ENCODE results near the gene JAML. TPM values are rescaled to one million over a fixed set of nuclear protein-coding genes. Genes with fewer than 3 reads are reported as not detected.

Gene JAML
- total RNA-seq, 3 donors from 2014 or later = 7.5 to 15.0 (median 7.7) TPM

GRCh38 chr11:118152020-118152551 is 72.7 kb downstream of the JAML start:
- ATAC-seq (no peak), DNase-seq (no peak)
- no peak overlapping the region for H3K4me3 ChIP-seq

GRCh38 chr11:118151431-118151830 is 73.4 kb downstream of the JAML start:
- DNase-seq (no peak), ATAC-seq (no peak)
- Histone ChIP-seq H3K4me3 (no peak overlapping the region), H3K4me1 (ENCODE audit: low read depth) (peaks cover 13% of the 10 kb centered on the region), H3K36me3 (ENCODE audit: low read depth) (no peaks in the 10 kb centered on the region), H3K9me3 (no peaks in the 10 kb centered on the region)
- no peak for TF ChIP-seq CTCF (IDR thresholded peaks at IDR 0.05)
- intact Hi-C loops (cut with DNase I, micrococcal nuclease) = no loop called here

More at GRCh38 chr11:118152020-118152551, 72.7 kb downstream of the JAML start:
- peaks cover 13% of the 10 kb centered on the region for H3K4me1 ChIP-seq (ENCODE audit: low read depth)
- H3K36me3 ChIP-seq (ENCODE audit: low read depth) = no peaks in the 10 kb centered on the region
- no peaks in the 10 kb centered on the region for H3K9me3 ChIP-seq
- intact Hi-C loops (cut with DNase I, micrococcal nuclease) = no loop called here
- no peak for TF ChIP-seq CTCF (IDR thresholded peaks at IDR 0.05)

- H3K9me3 ChIP-seq = no peaks in the 10 kb centered on the region
- no peak overlapping the region for H3K4me3 ChIP-seq
- intact Hi-C loops (cut with DNase I, micrococcal nuclease) = no loop called here
- no peak for TF ChIP-seq CTCF (IDR thresholded peaks at IDR 0.05)
- no peaks in the 10 kb centered on the region for H3K36me3 ChIP-seq (ENCODE audit: low read depth)
- DNase-seq (no peak), ATAC-seq (no peak)
- peaks cover 17% of the 10 kb centered on the region for H3K4me1 ChIP-seq (ENCODE audit: low read depth)
These were observed 75.3 kb downstream of the JAML start for GRCh38 chr11:118149493-118149892.

GRCh38 chr11:118148856-118149255 is 76.0 kb downstream of the JAML start:
- DNase-seq (no peak), ATAC-seq (no peak)
- H3K9me3 ChIP-seq = no peaks in the 10 kb centered on the region
- intact Hi-C loops (cut with DNase I, micrococcal nuclease) = no loop called here
- H3K36me3 ChIP-seq (ENCODE audit: low read depth) = no peaks in the 10 kb centered on the region
- TF ChIP-seq CTCF (IDR thresholded peaks at IDR 0.05) = no peak
- H3K4me3 ChIP-seq = no peak overlapping the region
- peaks cover 17% of the 10 kb centered on the region for H3K4me1 ChIP-seq (ENCODE audit: low read depth)

GRCh38 chr11:118148240-118148639 is 76.6 kb downstream of the JAML start:
- H3K4me3 ChIP-seq = no peak overlapping the region
- no peak for ATAC-seq
- H3K36me3 ChIP-seq (ENCODE audit: low read depth) = no peaks in the 10 kb centered on the region
- peaks cover 16% of the 10 kb centered on the region for H3K4me1 ChIP-seq (ENCODE audit: low read depth)
- no peak for DNase-seq
- TF ChIP-seq CTCF (IDR thresholded peaks at IDR 0.05) = no peak
- no peaks in the 10 kb centered on the region for H3K9me3 ChIP-seq
- intact Hi-C loops (cut with DNase I, micrococcal nuclease) = no loop called here

GRCh38 chr11:118147502-118147901 is 77.3 kb downstream of the JAML start:
- peaks cover 9% of the 10 kb centered on the region for H3K4me1 ChIP-seq (ENCODE audit: low read depth)
- H3K9me3 ChIP-seq = no peaks in the 10 kb centered on the region
- intact Hi-C loops (cut with DNase I, micrococcal nuclease) = no loop called here
- ATAC-seq = no peak
- TF ChIP-seq CTCF (IDR thresholded peaks at IDR 0.05) = no peak
- H3K4me3 ChIP-seq = no peak overlapping the region
- H3K36me3 ChIP-seq (ENCODE audit: low read depth) = no peaks in the 10 kb centered on the region
- DNase-seq = no peak
